ENCODE results near the gene WBP1.
"Not testable (repeated sequence)": the region's sequence is repeated elsewhere in the genome, so short reads cannot be mapped to it uniquely, and the experiment has no call there.

The WBP1 gene

GRCh38 chr2:74482801-74483674 is 24.8 kb downstream of the WBP1 start, which contains the start of the genes CCDC142 and TTC31:
TSS of gene CCDC142 (minus strand) at chr2:74482998. CDS start at chr2:74482837, 161 bp downstream.
TSS of gene TTC31 (plus strand) at chr2:74483081. CDS start at chr2:74483096, 15 bp downstream.
- DNase-seq, result peak; percentile 96

DNA sequence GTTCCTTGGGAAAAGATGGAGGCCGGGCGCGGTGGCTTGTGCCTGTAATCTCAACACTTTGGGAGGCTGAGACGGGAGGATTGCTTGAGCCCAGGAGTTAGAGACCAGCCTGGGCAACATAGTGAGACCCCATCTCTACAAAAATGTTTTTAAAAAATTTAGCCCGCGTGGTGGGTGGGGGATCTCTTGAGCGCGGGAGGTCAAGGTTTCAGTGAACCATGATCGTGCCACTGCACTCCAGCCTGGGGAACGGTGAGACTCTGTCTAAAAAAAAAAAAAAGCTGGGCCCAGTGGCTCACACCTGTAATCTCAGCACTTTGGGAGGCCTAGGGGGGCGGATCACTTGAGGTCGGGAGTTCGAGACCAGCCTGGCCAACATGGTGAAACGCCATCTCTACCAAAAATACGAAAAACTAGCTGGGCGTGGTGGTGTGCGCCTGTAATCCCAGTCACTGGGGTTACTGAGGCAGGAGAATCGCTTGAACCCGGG is 25.5 kb downstream of the WBP1 start:
- DNase-seq, result not testable (repeated sequence)

GRCh38 chr2:74486141-74486540 is 27.9 kb downstream of the WBP1 start:
- no peak for DNase-seq

DNA sequence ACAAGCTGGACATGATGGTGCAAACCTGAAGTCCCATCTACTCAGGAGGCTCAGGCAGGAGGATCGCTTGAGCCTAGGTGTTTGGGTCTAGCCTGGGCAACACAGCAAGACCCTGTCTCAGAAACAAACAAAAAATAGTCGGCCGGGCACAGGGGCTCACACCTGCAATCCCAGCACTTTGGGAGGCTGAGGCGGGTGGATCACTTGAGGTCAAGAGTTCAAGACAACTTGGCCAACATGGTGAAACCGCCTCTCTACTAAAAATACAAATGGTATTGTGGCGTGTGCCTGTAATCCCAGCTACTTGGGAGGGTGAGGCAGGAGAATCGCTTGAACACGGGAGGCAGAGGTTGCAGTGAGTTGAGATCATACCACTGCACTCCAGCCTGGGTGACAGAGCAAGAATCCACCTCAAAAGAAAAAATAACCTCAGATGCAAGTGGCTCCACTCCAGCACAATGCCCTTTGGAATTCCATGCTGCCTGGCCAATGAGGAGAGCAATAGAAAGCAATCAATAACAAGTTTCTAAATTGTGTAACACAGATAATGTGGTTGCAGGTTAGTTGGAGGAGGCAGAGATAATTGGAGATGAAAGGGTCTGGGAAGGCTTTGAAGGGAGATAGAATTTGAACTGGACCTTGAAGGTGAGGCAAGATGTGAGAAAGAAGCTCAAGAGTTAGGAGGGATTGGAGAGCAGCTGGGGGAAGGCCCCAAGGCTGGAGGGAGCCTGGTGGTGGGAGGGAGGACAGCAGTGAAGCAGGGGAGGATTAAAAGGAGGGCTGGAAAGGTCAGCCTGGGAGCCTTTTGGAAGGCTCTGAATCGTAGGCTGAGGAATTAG is 30.6 kb downstream of the WBP1 start:
- no peak for DNase-seq

GRCh38 chr2:74489906-74490305 is 31.7 kb downstream of the WBP1 start:
- DNase-seq, result no peak

GRCh38 chr2:74491648-74492544 is 33.7 kb downstream of the WBP1 start:
- no peak for DNase-seq

DNA sequence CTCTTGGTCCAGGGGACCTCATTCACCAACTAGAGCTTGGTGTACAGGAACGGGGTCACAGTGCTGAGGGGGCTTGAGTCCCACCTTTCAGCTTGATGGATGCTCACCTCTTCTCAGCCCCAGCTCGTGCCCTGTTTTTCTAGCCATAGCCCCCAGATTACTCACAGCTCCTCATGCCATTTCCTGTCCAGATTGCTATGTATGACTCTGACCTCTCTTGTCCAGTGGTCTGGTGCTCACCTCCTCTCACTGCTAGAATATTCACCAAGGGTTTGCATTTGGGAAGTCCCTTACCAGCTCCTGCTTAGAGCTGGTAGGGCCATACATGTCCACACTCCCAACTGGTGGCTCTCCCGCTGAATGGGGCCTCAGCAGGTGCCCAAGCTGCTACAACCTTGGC is 35.3 kb downstream of the WBP1 start:
- no peak for DNase-seq

GRCh38 chr2:74495440-74495839 is 37.2 kb downstream of the WBP1 start:
- DNase-seq, result no peak

GRCh38 chr2:74496997-74497776 is 38.9 kb downstream of the WBP1 start:
- DNase-seq, result no peak

DNA sequence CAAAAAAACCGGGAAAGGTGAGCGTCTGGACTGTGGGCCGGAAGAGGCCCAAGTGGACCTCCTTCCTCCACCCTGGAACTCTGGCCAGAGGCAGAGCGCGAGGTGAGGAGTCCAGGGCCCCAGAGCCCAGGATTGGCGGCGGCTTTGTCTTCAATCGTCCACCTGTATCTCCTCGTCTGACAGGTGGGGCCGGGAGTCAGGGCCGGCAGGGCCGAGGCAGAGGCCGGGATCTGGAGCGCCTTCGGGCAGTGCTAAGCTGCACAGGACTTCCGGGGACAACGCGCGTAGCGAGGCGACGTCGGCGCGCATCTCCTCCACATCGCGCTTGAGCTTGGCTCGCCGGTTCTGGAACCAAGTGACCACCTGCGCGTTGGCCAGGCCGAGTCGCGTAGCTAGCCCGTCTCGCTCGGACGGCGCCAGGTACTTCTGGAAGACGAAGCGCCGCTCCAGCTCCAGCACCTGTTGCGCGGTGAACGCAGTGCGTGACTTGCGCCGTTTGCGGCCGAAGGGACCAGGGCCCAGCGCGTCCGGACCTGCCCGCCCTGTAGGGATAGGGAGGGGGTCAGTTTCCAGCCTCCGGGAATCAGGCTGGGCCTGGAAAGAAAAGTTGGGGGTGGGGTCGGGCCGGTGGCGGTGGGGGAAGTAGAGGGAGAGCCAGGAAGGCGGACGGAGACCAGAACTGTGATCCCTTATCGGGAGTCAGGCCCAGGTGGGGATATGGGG is 39.7 kb downstream of the WBP1 start:
- peak; percentile 73 for DNase-seq

- peak; percentile 65 for DNase-seq
Measured at GRCh38 chr2:74498500-74499266, 40.4 kb downstream of the WBP1 start.

DNA sequence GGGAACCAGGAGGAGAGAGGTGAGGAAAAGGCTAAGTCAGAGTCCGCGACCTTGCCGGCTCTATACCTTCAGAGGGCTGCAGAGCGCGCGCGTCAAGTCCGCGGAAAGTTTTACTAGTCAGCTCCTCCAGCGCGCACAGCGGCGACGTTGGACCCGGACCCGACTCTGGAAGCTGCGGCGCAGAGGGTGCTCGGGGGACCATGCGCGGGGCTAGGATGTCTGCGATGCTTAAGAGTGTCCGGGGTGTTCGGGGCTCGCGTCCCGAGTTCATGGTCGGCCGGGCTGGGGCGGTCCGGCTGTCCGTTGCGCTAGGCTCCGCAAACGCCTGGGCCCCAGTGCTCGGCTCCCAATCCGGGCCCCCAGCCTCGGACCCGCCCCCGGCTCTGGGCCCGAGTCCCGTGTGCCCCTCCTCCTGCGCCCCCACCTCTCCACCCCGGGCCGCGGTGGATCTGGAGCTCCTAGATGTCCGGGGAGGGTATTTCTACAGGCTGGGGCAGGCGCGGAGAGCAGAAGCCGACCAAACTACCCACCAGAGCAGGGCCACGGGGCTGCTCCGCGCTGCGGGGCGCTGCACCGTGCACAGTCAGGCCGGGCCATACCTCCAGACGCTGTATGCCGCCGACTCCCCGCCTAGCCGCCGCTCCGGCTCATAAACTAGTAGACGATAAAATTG is 41.2 kb downstream of the WBP1 start, which contains the start of gene LBX2:
LBX2 (minus strand) TSS at position 337 of the 673 bp plus-strand sequence; CDS start at position 271, 66 bp downstream.
- peak; percentile 72 for DNase-seq

DNA sequence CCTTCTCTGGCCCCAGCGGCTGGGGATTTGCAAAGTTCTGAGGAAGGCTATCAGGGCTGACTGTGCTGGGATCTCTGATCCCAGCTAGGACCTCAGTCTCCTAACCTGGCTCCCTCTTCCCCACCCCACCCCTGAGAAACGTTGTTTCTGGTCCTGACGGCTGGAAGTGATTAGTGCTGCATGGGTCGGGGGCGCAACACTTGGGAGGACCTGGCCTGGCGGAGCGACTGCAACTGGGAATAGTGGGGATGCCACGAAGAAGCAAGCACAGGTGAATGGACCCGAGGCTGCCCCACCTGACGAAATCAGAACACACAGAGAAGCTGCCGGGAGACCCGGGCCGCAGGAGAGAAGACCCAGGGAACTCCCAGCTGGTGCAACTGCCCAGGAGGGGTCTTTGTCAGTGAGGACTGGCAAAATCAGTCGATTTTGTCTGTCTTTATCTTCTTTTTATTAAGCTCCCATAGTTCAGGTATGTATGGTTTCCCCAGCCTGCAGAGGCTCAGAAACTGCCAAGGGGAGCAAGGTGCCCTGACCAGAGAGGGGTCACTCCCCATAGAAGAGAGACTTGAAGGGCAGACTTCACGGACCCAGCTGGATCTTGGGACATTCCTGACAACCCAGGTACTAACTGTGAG is 41.8 kb downstream of the WBP1 start:
- no peak for DNase-seq

- DNase-seq, result no peak
Measured at GRCh38 chr2:74500578-74500946, 42.3 kb downstream of the WBP1 start.

DNA sequence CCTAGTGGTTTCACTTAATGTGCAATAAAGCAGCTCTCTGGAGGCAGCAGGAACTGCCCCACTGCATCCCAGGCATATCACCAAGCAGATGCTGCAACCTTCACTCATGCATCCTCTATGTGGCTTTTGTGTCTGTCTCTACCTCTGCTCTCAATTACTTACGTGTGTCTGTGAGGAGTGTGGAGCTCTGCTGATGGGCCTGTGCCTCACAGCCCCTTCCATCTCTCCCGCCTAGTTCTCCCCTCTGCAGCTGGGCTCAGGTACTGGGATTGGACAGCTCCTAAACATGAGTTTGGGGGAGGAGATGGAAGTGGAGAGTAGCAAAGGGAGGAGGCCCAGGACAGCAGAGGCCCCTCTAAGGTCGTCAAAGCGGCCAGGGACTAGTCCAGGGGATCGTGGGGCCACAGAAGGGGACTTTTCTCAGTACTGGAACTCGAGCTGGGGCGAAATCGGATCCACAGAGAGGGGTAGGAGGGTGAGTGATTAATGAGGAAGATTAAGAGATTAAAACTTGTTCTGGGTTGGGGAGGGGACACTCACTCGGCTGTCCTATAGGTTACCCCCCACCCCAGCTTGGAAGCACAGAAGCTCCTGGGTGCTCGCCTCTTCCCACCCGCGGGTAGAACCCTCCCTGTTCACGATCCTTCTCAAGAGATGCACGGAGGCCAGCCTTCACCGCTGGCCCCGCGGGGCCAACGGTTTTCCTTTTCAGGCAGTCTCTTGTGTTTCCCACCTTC is 43.3 kb downstream of the WBP1 start:
- DNase-seq, result no peak

- DNase-seq, result no peak
Measured at GRCh38 chr2:74502147-74502719, 44.0 kb downstream of the WBP1 start.

GRCh38 chr2:74502720-74503505 is 44.7 kb downstream of the WBP1 start:
- DNase-seq, result peak; percentile 82
